Peyer's patch (tissue), 4 donors: ENCODE data around the gene HSPH1.

Source experiments
- POLR2A ChIP-seq, 2 donors: fragments of 450-650 bp; IDR thresholded peaks; one replicate each; pipeline ENCODE4 v1.5.1; 2017; ENCODE audit warnings: antibody characterized with exemption in 2 of 2, mild to moderate bottlenecking in 2 of 2, moderate library complexity in 2 of 2
- TF ChIP-seq, protein P1 (sequence below), 6 experiments: fragments of 450-650 bp in 4 of 6; fragments of 200-600 bp in 2 of 6; sonication (generic) in 1 of 6; IDR thresholded peaks; one replicate each; pipeline ENCODE4 v1.5.1; 2017 to 2019; ENCODE audit warnings: antibody characterized with exemption in 6 of 6, mild to moderate bottlenecking in 3 of 6, moderate library complexity in 1 of 6

DNA sequence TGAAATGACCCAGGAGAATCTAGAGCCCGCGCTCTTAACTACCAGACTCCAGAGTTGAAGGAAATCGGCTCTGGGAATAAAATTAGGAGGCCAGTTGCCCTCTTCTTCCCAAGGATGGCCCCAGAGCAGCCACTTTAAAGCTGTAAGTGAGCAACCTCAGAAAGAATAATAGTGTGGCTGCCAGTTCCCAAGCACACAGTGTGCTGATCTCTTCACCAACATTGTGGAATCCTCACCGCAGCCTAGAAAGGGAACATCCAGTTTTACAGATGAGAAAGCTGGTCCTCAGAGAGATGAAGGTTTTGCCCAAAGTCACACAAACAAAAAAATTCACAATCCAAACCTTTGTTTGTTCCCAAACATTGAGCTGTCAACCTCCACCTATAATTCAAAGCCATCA lies 39.6 kb downstream of the HSPH1 start:
- TF ChIP-seq, protein P1, sequence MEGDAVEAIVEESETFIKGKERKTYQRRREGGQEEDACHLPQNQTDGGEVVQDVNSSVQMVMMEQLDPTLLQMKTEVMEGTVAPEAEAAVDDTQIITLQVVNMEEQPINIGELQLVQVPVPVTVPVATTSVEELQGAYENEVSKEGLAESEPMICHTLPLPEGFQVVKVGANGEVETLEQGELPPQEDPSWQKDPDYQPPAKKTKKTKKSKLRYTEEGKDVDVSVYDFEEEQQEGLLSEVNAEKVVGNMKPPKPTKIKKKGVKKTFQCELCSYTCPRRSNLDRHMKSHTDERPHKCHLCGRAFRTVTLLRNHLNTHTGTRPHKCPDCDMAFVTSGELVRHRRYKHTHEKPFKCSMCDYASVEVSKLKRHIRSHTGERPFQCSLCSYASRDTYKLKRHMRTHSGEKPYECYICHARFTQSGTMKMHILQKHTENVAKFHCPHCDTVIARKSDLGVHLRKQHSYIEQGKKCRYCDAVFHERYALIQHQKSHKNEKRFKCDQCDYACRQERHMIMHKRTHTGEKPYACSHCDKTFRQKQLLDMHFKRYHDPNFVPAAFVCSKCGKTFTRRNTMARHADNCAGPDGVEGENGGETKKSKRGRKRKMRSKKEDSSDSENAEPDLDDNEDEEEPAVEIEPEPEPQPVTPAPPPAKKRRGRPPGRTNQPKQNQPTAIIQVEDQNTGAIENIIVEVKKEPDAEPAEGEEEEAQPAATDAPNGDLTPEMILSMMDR (IDR thresholded peaks at IDR 0.05), result no peak
- TF ChIP-seq POLR2A (IDR thresholded peaks at IDR 0.05), result no peak
